ENCODE results near the gene PECR.

The PECR gene

GRCh38 chr2:216069028-216069427, 12.6 kb downstream of the PECR start:
- DNase-seq = no peak

GRCh38 chr2:216066230-216066629, 15.4 kb downstream of the PECR start:
- no peak for DNase-seq

GRCh38 chr2:216064665-216065064, 16.9 kb downstream of the PECR start:
- DNase-seq = no peak

- no peak for DNase-seq
These were observed 17.5 kb downstream of the PECR start for GRCh38 chr2:216064014-216064630.

GRCh38 chr2:216059233-216059834, 22.3 kb downstream of the PECR start:
- no peak for DNase-seq

GRCh38 chr2:216057688-216058193, 23.9 kb downstream of the PECR start:
- DNase-seq = no peak

GRCh38 chr2:216056739-216057138, 24.9 kb downstream of the PECR start:
- DNase-seq = no peak

- DNase-seq = no peak
These were observed 25.9 kb downstream of the PECR start for GRCh38 chr2:216055680-216056079.

- DNase-seq = no peak
These were observed 29.2 kb downstream of the PECR start for GRCh38 chr2:216052420-216052819.

- DNase-seq = no peak
These were observed 30.3 kb downstream of the PECR start for GRCh38 chr2:216051350-216051749.

GRCh38 chr2:216049452-216049851, 32.2 kb downstream of the PECR start:
- no peak for DNase-seq

- no peak for DNase-seq
These were observed 34.2 kb downstream of the PECR start for GRCh38 chr2:216047397-216047796.

GRCh38 chr2:216044883-216045486, 36.6 kb downstream of the PECR start:
- DNase-seq = no peak

- no peak for DNase-seq
These were observed 37.7 kb downstream of the PECR start for GRCh38 chr2:216043949-216044348.

GRCh38 chr2:216041438-216041837, 40.2 kb downstream of the PECR start:
- no peak for DNase-seq

GRCh38 chr2:216039918-216040317, 41.7 kb downstream of the PECR start:
- no peak for DNase-seq

- peak; percentile 31 for DNase-seq
These were observed 47.5 kb downstream of the PECR start for GRCh38 chr2:216034065-216034464.

- DNase-seq = no peak
These were observed 48.2 kb downstream of the PECR start for GRCh38 chr2:216033403-216033802.

- DNase-seq = no peak
These were observed 49.5 kb downstream of the PECR start for GRCh38 chr2:216031960-216032689.

GRCh38 chr2:216030216-216030615, 51.4 kb downstream of the PECR start:
- no peak for DNase-seq

GRCh38 chr2:216029416-216030129, 52.0 kb downstream of the PECR start:
- no peak for DNase-seq

- DNase-seq = no peak
These were observed 56.8 kb downstream of the PECR start for GRCh38 chr2:216024779-216025336.
